Testis (tissue), 2 donors: ENCODE measurements around the gene MBD6.

ENCODE experiments used
- CTCF ChIP-seq, 3 experiments: fragments of 450-650 bp in 2 of 3; fragments of 200-600 bp in 1 of 3; sonication (generic) in 1 of 3; IDR thresholded peaks; one replicate each; pipeline ENCODE4 v1.5.1; 2016 to 2019; ENCODE audit warnings: antibody characterized with exemption in 3 of 3, mild to moderate bottlenecking in 2 of 3, moderate library complexity in 1 of 3
- POLR2A ChIP-seq: fragments of 450-650 bp; IDR thresholded peaks from one replicate; pipeline ENCODE4 v1.6.1; 2017; ENCODE audit warnings: antibody characterized with exemption, mild to moderate bottlenecking, moderate library complexity

- TF ChIP-seq CTCF (IDR thresholded peaks at IDR 0.05) (no peak), POLR2A (no peak)
Measured at GRCh38 chr12:57516617-57517153, 5.9 kb upstream of the MBD6 start.
